Spinal cord (tissue), 10 donors: ENCODE measurements around the gene MIA2. TPM values are rescaled to one million over a fixed set of nuclear protein-coding genes. Genes with fewer than 3 reads are reported as not detected.
"Not testable (repeated sequence)": the region's sequence is repeated elsewhere in the genome, so short reads cannot be mapped to it uniquely, and the experiment has no call there.

Source experiments
- DNase-seq, 6 donors: peaks; one replicate each; pipeline versions ENCODE4 v3.0.0 to v3.0.0-alpha.2; 2013 to 2015; ENCODE audit warnings: low spot score in 6 of 6, low read depth in 4 of 6
- H3K27ac ChIP-seq: one replicate; pipeline ENCODE4 v1.5.1; 2013; ENCODE audit warnings: low read depth, low read length, control low read depth
- H3K27me3 ChIP-seq: one replicate; pipeline ENCODE4 v1.6.1; 2013; ENCODE audit warnings: low read length; ENCODE audit not compliant: control insufficient read depth, insufficient read depth
- H3K36me3 ChIP-seq: one replicate; pipeline ENCODE4 v1.6.1; 2013; ENCODE audit warnings: low read length; ENCODE audit not compliant: control insufficient read depth, insufficient read depth
- H3K4me1 ChIP-seq: one replicate; pipeline ENCODE4 v1.6.1; 2013; ENCODE audit warnings: low read length; ENCODE audit not compliant: control insufficient read depth, insufficient read depth
- H3K4me3 ChIP-seq: one replicate; pipeline ENCODE4 v1.5.1; 2013; ENCODE audit warnings: low read depth, low read length, control low read depth
- H3K9me3 ChIP-seq: one replicate; pipeline ENCODE4 v1.6.1; 2013; ENCODE audit warnings: low read length; ENCODE audit not compliant: control insufficient read depth, insufficient read depth
- WGBS: methylation state at CpG from one replicate; pipeline ENCODE4 v1.1.5; 2013; ENCODE audit warnings: missing lambda C conversion rate; ENCODE audit not compliant: insufficient coverage; 5-methylcytosine and 5-hydroxymethylcytosine counted together
- long read RNA-seq, 4 donors: transcript quantifications; one replicate each; lab custom pipeline, GENCODE V29; 2026
- polyA plus RNA-seq, 2 donors: library from polyadenylated mRNA; unstranded; fragments of 120-200 nt; gene quantifications; one replicate each; pipeline ENCODE4 v1.2.1, GENCODE V29; 2013; ENCODE audit not compliant: insufficient read length in 2 of 2
- total RNA-seq, 2 donors: library from RNA; depleted of rRNA in 1 of 2; stranded (reverse); fragments of 120-200 nt in 1 of 2; fragments of >200 nt in 1 of 2; gene quantifications; one replicate each; pipeline versions ENCODE4 v1.2.3 to v1.2.4, GENCODE V29; 2013 to 2014
- donor health status: healthy.

The MIA2 gene
- 10 to 100 TPM; 29.8 to 31.1 TPM for total RNA-seq
- polyA plus RNA-seq, result 10 to 100 TPM; 14.2 to 19.0 TPM
- long read RNA-seq, donor 1, partial matches to known transcripts, result 0 of 2 reads
- long read RNA-seq, donor 1, other reads (novel, unspliced or antisense), result 0 of 2 reads
- long read RNA-seq, donor 2, result 0 reads
- long read RNA-seq, donor 3, result 0 reads
- long read RNA-seq, donor 4, result 0 reads

GRCh38 chr14:39233680-39234326, at the start of gene MIA2:
TSS of gene MIA2 (plus strand) at chr14:39233915. CDS start at chr14:39234115, 200 bp downstream.
- no peak for DNase-seq
- 78% methylated on average over 3 of the region's 7 CpGs for WGBS
- H3K36me3 ChIP-seq, result no peaks in the 10 kb centered on the region
- H3K27ac ChIP-seq, result no peak within 1 kb of the TSS
- no peaks in the 10 kb centered on the region for H3K9me3 ChIP-seq
- no peaks in the 10 kb centered on the region for H3K27me3 ChIP-seq
- no peak within 1 kb of the TSS for H3K4me3 ChIP-seq
- H3K4me1 ChIP-seq, result no peaks in the 10 kb centered on the region

DNA sequence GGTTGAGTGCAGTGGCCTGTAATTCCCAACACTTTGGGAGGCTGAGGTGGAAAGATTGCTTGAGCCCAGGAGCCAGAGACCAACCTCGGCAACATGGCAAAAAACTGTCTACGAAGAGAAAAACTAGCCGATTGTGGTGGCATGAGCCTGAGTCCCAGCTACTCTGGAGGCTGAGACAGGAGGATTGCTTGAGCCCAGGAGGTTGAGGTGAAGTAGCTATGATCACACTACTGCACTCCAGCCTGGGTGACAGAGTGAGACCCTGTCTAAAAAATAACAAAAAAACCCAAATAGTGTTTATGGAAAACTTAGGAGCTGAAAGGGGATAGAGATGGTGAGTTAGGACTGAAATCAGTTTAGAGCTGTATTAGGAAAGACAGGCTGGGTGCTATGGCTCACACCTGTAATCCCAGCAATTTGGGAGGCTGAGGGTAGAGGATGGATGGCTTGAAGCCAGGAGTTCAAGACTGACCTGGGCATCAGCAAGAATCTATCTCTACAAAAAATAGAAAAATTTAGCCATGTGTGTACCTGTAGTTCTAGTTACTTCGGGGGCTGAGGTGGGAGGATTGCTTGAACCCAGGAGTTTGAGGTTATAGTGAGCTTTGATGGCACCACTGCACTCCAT, 49.0 kb upstream of the MIA2 start:
- no peak overlapping the region for H3K27ac ChIP-seq
- WGBS, result 96% methylated on average over 4 of the region's 4 CpGs
- peaks cover 29% of the 10 kb centered on the region for H3K36me3 ChIP-seq

DNA sequence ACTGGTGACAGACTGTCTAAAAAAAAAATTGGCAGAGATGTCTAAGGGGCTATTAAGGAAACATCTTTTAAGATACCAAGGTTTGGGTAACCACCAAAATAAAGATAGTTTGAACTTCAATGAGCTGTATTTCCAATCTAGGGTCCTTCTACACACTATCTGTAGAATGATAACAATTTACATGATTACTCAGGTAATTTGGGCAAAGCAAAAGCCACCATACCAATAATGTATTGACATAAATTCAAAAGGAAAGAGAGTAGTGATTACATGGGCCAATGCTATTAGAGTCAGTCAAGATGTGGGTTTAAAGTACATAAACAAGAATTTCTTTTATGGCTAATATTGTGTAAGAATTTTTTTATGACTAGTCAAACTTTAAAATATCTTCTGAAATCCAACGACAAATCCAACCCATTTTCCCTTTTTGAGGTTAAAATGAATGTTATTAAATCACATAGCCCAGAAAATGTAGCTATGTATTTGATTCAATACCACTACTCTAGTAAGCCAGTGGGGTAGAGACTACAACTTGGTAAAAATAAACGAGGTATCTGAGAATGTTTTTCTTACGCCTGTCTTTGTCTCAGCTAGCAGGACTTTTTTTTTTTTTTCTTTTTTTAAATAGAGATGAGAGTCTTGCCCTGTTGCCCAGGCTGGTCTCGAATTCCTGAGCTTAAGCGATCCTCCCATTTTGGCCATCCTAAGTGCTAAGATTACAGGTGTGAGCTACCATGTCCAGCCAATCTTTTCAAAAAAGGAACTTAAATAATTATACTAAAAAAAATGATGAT, 48.3 kb upstream of the MIA2 start:
- no peak overlapping the region for H3K27ac ChIP-seq
- no peak overlapping the region for H3K4me3 ChIP-seq
- H3K9me3 ChIP-seq, result no peaks in the 10 kb centered on the region
- DNase-seq, result no peak
- no peaks in the 10 kb centered on the region for H3K4me1 ChIP-seq
- WGBS, result no CpG with 5 or more reads among the region's 5 CpGs
- peaks cover 25% of the 10 kb centered on the region for H3K36me3 ChIP-seq
- H3K27me3 ChIP-seq, result no peaks in the 10 kb centered on the region

More for the DNA sequence above, 49.0 kb upstream of the MIA2 start:
- Histone ChIP-seq H3K27me3 (no peaks in the 10 kb centered on the region), H3K4me3 (no peak overlapping the region), H3K9me3 (no peaks in the 10 kb centered on the region), H3K4me1 (no peaks in the 10 kb centered on the region)
- DNase-seq, result no peak

GRCh38 chr14:39186941-39187525, 46.7 kb upstream of the MIA2 start:
- H3K9me3 ChIP-seq, result no peaks in the 10 kb centered on the region
- no peaks in the 10 kb centered on the region for H3K27me3 ChIP-seq
- H3K36me3 ChIP-seq, result peaks cover 15% of the 10 kb centered on the region
- H3K27ac ChIP-seq, result no peak overlapping the region
- no peak overlapping the region for H3K4me3 ChIP-seq
- no peaks in the 10 kb centered on the region for H3K4me1 ChIP-seq
- whole genome bisulfite sequencing, result no CpG with 5 or more reads among the region's 4 CpGs
- DNase-seq, result no peak

GRCh38 chr14:39203659-39204606, 29.8 kb upstream of the MIA2 start:
- H3K27me3 ChIP-seq, result no peaks in the 10 kb centered on the region
- no peaks in the 10 kb centered on the region for H3K9me3 ChIP-seq
- DNase-seq, result no peak
- no peaks in the 10 kb centered on the region for H3K4me1 ChIP-seq
- H3K27ac ChIP-seq, result no peak overlapping the region
- H3K36me3 ChIP-seq, result no peaks in the 10 kb centered on the region
- H3K4me3 ChIP-seq, result no peak overlapping the region
- 86% methylated on average over 4 of the region's 5 CpGs for whole genome bisulfite sequencing

DNA sequence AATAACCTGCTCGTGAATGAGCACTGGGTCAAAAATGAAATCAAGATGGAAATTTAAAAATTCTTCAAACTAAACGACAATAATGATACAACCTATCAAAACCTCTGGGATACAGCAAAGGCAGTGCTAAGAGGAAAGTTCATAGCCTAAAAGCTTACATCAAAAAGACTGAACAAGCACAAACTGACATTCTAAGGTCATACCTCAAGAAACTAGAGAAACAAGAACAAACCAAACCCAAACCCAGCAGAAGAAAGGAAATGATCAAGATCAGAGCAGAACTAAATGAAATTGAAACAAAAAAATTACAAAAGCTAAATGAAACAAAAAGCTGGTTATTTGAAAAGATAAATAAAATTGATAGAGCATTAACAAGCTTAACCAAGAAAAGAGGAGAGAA, 26.3 kb upstream of the MIA2 start:
- H3K27me3 ChIP-seq, H3K4me1 ChIP-seq, H3K9me3 ChIP-seq, H3K36me3 ChIP-seq, DNase-seq, H3K4me3 ChIP-seq, H3K27ac ChIP-seq: not testable (repeated sequence)
- WGBS, result 80% methylated on average over 1 of the region's 2 CpGs

- DNase-seq, result no peak
- H3K4me1 ChIP-seq, result no peaks in the 10 kb centered on the region
- no peak overlapping the region for H3K4me3 ChIP-seq
- no peaks in the 10 kb centered on the region for H3K9me3 ChIP-seq
- no peaks in the 10 kb centered on the region for H3K27me3 ChIP-seq
- H3K27ac ChIP-seq, result no peak overlapping the region
- WGBS, result 94% methylated on average over 7 of the region's 15 CpGs
- H3K36me3 ChIP-seq, result no peaks in the 10 kb centered on the region
Observed at GRCh38 chr14:39211109-39211741, 22.5 kb upstream of the MIA2 start.

GRCh38 chr14:39212034-39212433, 21.7 kb upstream of the MIA2 start:
- Histone ChIP-seq H3K27me3 (no peaks in the 10 kb centered on the region), H3K4me1 (no peaks in the 10 kb centered on the region), H3K9me3 (no peaks in the 10 kb centered on the region), H3K27ac (no peak overlapping the region), H3K4me3 (no peak overlapping the region), H3K36me3 (no peaks in the 10 kb centered on the region)
- WGBS, result 76% methylated on average over 3 of the region's 3 CpGs
- DNase-seq, result no peak
